Measurements from ENCODE around the gene DNAJC16.
"Not testable (repeated sequence)": the region's sequence is repeated elsewhere in the genome, so short reads cannot be mapped to it uniquely, and the experiment has no call there.

DNAJC16 gene

DNA sequence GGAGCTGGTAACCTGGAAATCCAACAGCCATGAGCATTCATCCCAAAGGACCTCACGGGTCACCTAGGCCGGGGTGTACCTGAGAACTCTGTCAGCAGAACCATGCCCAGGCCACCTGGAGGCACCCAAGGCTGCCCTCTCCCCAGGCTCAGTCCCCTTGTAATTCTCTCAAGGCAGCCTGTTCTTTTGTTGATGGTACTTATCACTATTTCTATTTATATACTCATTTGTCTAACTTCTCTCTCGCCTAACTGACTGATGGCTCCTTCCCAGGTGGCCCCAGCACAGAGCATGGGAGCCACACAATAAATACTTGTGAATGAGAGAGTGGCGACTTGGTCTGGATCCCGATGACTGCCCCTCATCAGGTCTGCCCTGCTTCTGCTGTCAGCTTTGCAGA, 19.4 kb upstream of the DNAJC16 start:
- no peak for DNase-seq

GRCh38 chr1:15508700-15509487, 17.8 kb upstream of the DNAJC16 start:
- DNase-seq = no peak

GRCh38 chr1:15509586-15509985, 17.1 kb upstream of the DNAJC16 start:
- DNase-seq = no peak

GRCh38 chr1:15510611-15511405, 15.8 kb upstream of the DNAJC16 start:
- DNase-seq = no peak

GRCh38 chr1:15513192-15513591, 13.5 kb upstream of the DNAJC16 start:
- no peak for DNase-seq

- DNase-seq = no peak
Measured at GRCh38 chr1:15513919-15514318, 12.7 kb upstream of the DNAJC16 start.

GRCh38 chr1:15514557-15514956, 12.1 kb upstream of the DNAJC16 start:
- not testable (repeated sequence) for DNase-seq

DNA sequence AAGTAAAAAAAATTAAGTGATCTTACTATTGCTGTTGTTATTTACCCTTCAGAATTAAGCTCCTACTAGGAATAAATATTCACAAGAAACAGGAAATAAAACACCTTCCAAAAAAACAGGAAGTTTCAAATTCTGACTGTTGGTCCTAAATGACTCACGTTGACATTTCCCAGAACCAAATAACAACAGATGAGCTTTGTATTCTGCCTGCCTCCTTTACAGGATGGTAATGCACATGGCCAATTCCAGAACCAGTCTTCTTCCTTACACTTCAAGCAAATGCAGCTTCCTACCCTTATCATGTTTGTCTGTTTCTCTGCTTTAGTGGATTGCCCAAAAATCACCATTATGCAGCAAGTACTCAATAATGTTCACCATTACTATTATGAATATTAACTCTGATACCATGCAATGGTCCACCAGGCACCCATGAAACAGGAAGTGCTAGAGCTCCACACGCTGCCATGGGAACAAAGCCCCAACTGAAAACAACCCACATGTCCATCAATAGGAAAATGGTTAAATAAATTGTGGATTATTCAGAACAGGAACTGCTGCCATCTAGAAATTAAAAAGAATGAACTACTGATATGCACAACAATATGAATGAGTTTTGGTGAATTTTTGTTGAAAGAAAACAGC, 11.5 kb upstream of the DNAJC16 start:
- DNase-seq = no peak

GRCh38 chr1:15519625-15520024, 7.0 kb upstream of the DNAJC16 start:
- DNase-seq = no peak

- not testable (repeated sequence) for DNase-seq
Measured at GRCh38 chr1:15521206-15521906, 5.3 kb upstream of the DNAJC16 start.

GRCh38 chr1:15522551-15522950, 4.1 kb upstream of the DNAJC16 start:
- no peak for DNase-seq

- DNase-seq = no peak
Measured at GRCh38 chr1:15523104-15524020, 3.3 kb upstream of the DNAJC16 start.

DNA sequence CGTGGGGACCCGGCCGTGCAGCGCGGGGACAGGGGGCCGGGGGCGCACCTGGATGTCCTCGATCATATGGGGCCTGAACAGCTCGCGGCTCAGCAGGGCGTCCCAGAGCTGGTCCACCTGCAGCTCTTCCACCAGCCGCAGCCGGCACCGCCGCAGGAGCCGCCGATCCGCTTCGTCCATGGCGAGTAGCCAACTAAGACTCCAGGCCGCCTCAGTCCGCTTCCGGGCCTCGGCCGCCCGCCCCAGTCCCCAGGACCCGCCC, 2.7 kb upstream of the DNAJC16 start, which contains the start of gene CASP9:
Gene CASP9 (minus strand): TSS at position 195 of the 262 bp plus-strand sequence. CDS start 15 bp downstream, at position 180.
- DNase-seq = no peak

DNA sequence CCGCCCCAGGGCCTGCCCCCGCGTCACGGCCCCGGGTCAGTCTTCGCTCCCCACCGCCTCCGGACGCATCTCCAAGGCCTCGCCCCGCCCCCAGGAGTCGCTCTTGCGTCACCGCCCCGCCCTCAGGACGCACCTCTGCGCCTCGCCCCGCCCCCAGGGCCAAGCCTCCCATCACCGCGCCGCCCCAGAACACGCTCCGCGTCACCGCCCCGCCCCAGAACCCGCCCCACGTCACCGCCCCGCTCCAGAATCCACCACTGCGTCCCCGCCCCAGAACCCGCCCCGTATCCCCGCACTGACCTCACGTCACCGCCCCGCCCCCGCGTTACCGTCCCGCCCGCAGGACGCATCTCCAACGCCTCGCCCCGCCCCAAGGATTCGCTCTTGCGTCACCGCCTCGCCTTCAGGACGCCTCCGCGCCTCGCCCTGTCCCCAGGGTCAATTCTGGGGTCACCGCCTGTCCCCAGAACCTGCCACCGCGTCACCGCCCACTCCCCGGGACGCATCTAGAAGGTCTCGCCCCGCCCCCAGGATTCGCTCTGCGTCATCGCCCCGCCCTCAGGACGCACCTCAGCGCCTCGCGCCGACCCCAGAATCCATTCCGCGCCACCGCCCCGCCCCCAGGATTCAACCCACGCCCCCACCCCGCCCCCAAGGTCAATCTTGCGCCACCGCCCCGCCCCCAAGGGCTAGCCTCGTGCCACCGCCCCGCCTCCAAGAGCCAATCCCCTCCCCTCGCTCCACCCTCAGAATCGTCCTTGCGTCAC, 2.2 kb upstream of the DNAJC16 start:
- DNase-seq = peak; percentile 99

DNA sequence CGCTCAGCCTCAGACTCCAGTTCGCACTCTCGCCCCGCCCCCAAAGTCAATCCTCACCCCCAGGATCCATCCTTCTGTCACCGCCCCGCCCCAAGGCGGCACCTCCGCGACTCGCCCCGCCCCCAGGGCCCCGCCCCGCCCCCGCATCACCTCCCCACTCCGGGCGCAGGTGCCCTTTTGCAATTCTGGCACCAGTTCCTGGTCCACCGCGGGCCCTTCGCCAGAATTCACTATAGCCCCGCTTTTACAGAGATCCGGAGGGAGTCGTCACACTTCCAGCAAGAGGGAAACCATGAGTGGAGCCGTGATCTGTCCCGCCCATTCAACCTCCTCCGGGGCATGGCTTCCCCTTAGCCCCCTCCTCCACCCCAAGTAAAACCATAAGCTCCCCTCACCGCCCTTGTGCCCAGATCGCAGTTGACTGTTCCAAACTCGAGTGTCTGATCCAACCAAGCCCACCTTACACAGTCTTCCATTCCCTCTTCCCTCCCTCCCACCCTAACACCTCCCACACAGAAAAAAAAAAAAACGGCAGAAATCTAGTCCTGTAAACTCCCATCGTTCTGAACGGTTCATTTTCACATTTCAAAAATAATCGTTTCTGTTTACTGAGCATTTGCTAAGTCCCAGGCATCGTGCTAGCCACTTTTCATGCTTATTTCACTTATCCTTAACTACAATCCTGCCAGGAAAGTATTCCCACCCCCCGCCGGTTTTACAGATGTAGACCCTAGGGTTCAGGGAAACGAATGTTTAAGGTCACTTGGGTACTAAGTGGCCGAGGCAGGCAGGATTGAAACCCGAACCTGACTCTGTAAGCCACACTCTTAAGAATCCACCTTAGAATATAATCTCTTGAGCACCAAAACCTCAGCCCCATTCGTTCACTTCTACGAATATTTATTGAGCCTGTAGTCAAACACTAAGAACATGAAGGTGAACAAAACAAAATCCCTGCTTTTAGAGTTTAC, 1.3 kb upstream of the DNAJC16 start:
- no peak for DNase-seq

DNA sequence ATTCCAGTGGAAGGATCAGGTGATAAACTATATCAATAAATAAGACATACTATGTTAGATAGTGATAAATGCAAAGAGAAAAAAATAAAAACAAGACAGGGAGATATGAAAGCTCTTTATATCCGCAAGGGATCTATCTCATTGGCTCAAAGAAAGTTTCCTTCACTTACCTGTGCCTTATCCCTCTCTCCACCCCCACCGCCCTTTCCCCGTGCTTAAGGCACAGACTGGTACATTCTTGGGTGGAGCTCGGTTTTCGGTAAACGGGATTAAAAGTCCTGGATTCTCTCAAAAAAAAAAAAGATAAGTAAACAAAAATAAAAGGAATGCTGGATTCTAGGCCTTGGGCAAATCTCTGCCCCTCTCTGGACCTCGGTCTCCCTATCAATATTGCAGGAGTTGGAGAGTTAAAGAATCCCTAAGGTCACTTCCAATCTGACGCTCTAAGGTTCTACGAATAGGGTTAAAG, 593 bp upstream of the DNAJC16 start:
- DNase-seq = no peak

DNA sequence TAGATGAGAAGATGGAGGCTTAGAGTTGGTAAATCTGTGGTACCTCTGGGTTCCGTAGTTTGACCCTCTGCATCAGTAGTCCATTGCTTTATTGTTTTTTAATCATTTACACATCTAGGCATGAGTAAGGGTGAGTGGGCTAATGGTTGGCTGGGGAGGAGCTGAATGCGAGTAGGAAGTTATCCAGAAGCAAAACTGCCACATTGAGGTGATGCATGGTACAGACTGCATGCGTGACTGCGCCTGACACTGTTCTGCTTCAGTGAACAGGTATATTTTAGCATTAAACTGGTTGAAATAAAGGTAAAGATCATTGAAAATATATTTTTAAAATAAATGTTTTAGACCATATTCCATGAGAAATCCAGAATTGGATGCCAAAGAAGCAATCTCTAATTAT, 4.4 kb downstream of the DNAJC16 start:
- DNase-seq = no peak

- DNase-seq = no peak
Measured at GRCh38 chr1:15531682-15532081, 5.0 kb downstream of the DNAJC16 start.

- DNase-seq = no peak
Measured at GRCh38 chr1:15538771-15539170, 12.1 kb downstream of the DNAJC16 start.

- no peak for DNase-seq
Measured at GRCh38 chr1:15540186-15540585, 13.5 kb downstream of the DNAJC16 start.
